Activated naive CD4-positive, alpha-beta T cell treated with anti-CD3 and anti-CD28 coated beads, Interleukin-2, amount 10 ng/mL, durations not matched to agents 5 hours and 36 hours (primary cell): Measurements from ENCODE around the gene TMEM233. TPM values are rescaled to one million over a fixed set of nuclear protein-coding genes. Genes with fewer than 3 reads are reported as not detected.

Experiments
- total RNA-seq, 2 experiments: library from RNA; stranded (reverse); gene quantifications; one replicate each; pipeline ENCODE4 v1.2.3, GENCODE V29; 2021

TMEM233 gene
- total RNA-seq: not detected

GRCh38 chr12:119593578-119594398, at the start of gene TMEM233:
TMEM233 (plus strand) TSS chr12:119593774; CDS start chr12:119593849, 75 bp downstream.

GRCh38 chr12:119667577-119668323, 74.2 kb downstream of the TMEM233 start, which contains the start of gene PRKAB1:
PRKAB1 (plus strand) TSS chr12:119668133; CDS start chr12:119668245, 112 bp downstream.

Other genes with a start within 250 kb of the TMEM233 start
- 10 to 100 TPM; 31.7 to 38.8 TPM for gene PRKAB1, start 74.4 kb downstream of the TMEM233 start, total RNA-seq